Muscle layer of colon (tissue), 2 donors: Measurements from ENCODE around the gene MYH3.

Experiments
- H3K27ac ChIP-seq: one replicate; pipeline ENCODE4 v1.7.0; 2013; ENCODE audit warnings: low read depth, mild to moderate bottlenecking, low read length, moderate library complexity
- H3K27me3 ChIP-seq, 2 donors: one replicate each; pipeline ENCODE4 v1.7.0; 2013; ENCODE audit warnings: low read length in 2 of 2, mild to moderate bottlenecking in 2 of 2; ENCODE audit not compliant: insufficient read depth in 2 of 2, control insufficient read depth in 1 of 2
- H3K36me3 ChIP-seq: one replicate; pipeline ENCODE4 v1.7.0; 2013; ENCODE audit warnings: mild to moderate bottlenecking, low read length; ENCODE audit not compliant: insufficient read depth
- H3K4me1 ChIP-seq: one replicate; pipeline ENCODE4 v1.7.0; 2013; ENCODE audit warnings: mild to moderate bottlenecking, low read length; ENCODE audit not compliant: insufficient read depth
- H3K4me3 ChIP-seq, 2 donors: one replicate each; pipeline ENCODE4 v1.7.0; 2013; ENCODE audit warnings: low read length in 2 of 2, low read depth in 1 of 2, mild to moderate bottlenecking in 1 of 2, moderate library complexity in 1 of 2
- H3K9ac ChIP-seq: one replicate; pipeline ENCODE4 v1.7.0; 2013; ENCODE audit warnings: low read length
- H3K9me3 ChIP-seq: one replicate; pipeline ENCODE4 v1.7.0; 2013; ENCODE audit warnings: mild to moderate bottlenecking, low read length
- donor health status: abdominal sarcoma.
- donor health status: Adenocarcinoma of cecum.

MYH3 gene

DNA sequence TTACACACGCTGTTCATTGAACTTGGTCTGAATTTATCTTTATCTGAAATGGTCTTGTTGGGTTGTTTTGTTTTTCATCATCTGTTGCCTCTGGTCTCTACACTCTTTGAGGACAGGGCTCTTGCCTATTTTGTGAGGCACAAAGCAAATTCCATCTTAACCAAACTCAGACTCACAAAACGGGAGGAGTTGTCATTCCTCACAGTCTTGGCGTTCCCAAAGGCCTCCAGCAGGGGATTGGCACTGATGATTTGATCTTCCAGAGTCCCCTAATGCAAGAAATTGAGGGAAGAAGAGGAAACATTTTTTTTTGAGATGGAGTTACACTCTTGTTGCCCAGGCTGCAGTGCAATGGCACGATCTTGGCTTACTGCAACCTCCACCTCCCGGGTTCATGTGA is 8.7 kb downstream of the MYH3 start:
- Histone ChIP-seq H3K4me3 (no peak overlapping the region), H3K27ac (no peak overlapping the region), H3K36me3 (peaks cover 7% of the 10 kb centered on the region), H3K9ac (no peak overlapping the region), H3K4me1 (peaks cover 4% of the 10 kb centered on the region), H3K27me3 (no peaks in the 10 kb centered on the region), H3K9me3 (no peaks in the 10 kb centered on the region)

GRCh38 chr17:10646392-10646990 is 10.6 kb downstream of the MYH3 start:
- Histone ChIP-seq H3K27me3 (no peaks in the 10 kb centered on the region), H3K4me3 (no peak overlapping the region), H3K9ac (no peak overlapping the region), H3K4me1 (peaks cover 4% of the 10 kb centered on the region), H3K27ac (no peak overlapping the region), H3K36me3 (peaks cover 16% of the 10 kb centered on the region), H3K9me3 (no peaks in the 10 kb centered on the region)

DNA sequence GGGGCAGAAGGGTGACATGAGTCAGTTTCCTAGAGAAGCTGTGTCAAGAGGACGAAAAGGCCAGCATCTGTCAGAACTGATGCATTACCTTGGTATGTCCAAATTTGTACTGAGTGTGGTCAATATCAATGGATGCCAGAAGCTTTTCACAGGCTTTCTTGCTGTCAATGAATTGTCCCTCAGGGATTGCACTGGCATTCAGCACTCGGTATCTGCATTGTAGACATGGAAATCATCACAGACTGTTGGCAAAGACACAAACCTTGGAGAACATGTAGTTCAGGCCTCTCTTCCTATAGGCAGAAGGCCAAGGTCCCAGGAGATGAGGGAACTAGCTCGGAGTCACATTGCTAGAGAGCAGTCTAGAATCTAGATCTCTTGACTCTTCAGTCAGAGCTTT is 16.6 kb downstream of the MYH3 start:
- Histone ChIP-seq H3K4me3 (no peak overlapping the region), H3K27me3 (no peaks in the 10 kb centered on the region), H3K4me1 (no peaks in the 10 kb centered on the region), H3K36me3 (peaks cover 35% of the 10 kb centered on the region), H3K9me3 (no peaks in the 10 kb centered on the region), H3K27ac (no peak overlapping the region), H3K9ac (no peak overlapping the region)

GRCh38 chr17:10638151-10638550 is 19.0 kb downstream of the MYH3 start:
- Histone ChIP-seq H3K9ac (no peak overlapping the region), H3K36me3 (peaks cover 28% of the 10 kb centered on the region), H3K9me3 (no peaks in the 10 kb centered on the region), H3K4me1 (no peaks in the 10 kb centered on the region), H3K4me3 (no peak overlapping the region), H3K27me3 (no peaks in the 10 kb centered on the region), H3K27ac (no peak overlapping the region)

DNA sequence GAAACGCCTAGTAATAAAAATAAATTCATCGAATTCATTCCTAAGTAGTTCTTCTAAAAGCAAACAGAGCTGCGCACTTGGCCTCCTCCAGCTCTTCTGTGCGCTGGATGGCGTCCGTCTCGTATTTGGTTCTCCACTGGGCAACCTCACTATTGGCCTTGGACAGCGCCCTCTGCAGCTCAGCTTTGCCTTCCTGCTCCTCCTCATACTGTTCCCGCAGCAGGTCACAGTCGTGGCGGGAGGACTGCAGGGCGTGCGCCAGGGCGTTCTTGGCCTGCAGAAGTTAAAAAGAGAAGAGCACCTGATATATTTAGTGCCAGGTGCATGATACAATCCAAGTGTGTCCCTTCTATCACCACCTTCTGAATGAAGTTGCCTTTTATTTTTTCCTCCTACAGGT is 21.8 kb downstream of the MYH3 start:
- no peak overlapping the region for H3K4me3 ChIP-seq
- no peak overlapping the region for H3K27ac ChIP-seq
- no peaks in the 10 kb centered on the region for H3K4me1 ChIP-seq
- H3K9ac ChIP-seq = no peak overlapping the region
- peaks cover 15% of the 10 kb centered on the region for H3K36me3 ChIP-seq
- H3K27me3 ChIP-seq = no peaks in the 10 kb centered on the region
- no peaks in the 10 kb centered on the region for H3K9me3 ChIP-seq

- no peak overlapping the region for H3K4me3 ChIP-seq
- H3K9me3 ChIP-seq = no peaks in the 10 kb centered on the region
- H3K27ac ChIP-seq = no peak overlapping the region
- no peak overlapping the region for H3K9ac ChIP-seq
- no peaks in the 10 kb centered on the region for H3K27me3 ChIP-seq
- H3K36me3 ChIP-seq = peaks cover 16% of the 10 kb centered on the region
- H3K4me1 ChIP-seq = no peaks in the 10 kb centered on the region
Measured at GRCh38 chr17:10633738-10634379, 23.2 kb downstream of the MYH3 start.

GRCh38 chr17:10631701-10632100 is 25.4 kb downstream of the MYH3 start:
- Histone ChIP-seq H3K36me3 (peaks cover 10% of the 10 kb centered on the region), H3K27ac (no peak overlapping the region), H3K27me3 (no peaks in the 10 kb centered on the region), H3K9me3 (no peaks in the 10 kb centered on the region), H3K9ac (no peak overlapping the region), H3K4me1 (no peaks in the 10 kb centered on the region), H3K4me3 (no peak overlapping the region)

- no peak overlapping the region for H3K9ac ChIP-seq
Measured at GRCh38 chr17:10631048-10631700, 25.9 kb downstream of the MYH3 start.

DNA sequence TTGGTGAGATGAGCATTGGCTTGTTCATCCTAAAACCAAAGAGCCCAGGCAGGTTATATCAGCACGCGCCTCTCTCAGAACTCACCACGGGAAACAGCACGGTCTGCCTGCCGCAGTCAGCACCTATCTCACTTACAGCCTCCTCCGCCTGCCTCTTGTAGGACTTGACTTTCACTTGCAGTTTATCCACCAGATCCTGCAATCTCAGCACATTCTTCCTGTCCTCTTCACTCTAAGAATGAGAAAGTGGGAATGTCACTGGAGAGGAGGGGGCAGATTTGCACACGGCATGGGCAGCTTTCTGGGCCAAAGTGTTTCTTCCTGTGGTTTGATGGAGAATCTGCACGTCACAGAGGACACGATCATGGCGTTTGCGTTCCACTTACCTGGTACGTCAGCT is 27.4 kb downstream of the MYH3 start:
- H3K9ac ChIP-seq = no peak overlapping the region
- no peaks in the 10 kb centered on the region for H3K27me3 ChIP-seq
- H3K27ac ChIP-seq = no peak overlapping the region
- no peaks in the 10 kb centered on the region for H3K9me3 ChIP-seq
- peaks cover 10% of the 10 kb centered on the region for H3K36me3 ChIP-seq
- no peak overlapping the region for H3K4me3 ChIP-seq
- H3K4me1 ChIP-seq = no peaks in the 10 kb centered on the region

More at GRCh38 chr17:10631048-10631700, 25.9 kb downstream of the MYH3 start:
- H3K4me1 ChIP-seq = no peaks in the 10 kb centered on the region
- no peaks in the 10 kb centered on the region for H3K9me3 ChIP-seq
- H3K27me3 ChIP-seq = no peaks in the 10 kb centered on the region
- no peak overlapping the region for H3K4me3 ChIP-seq
- H3K36me3 ChIP-seq = peaks cover 10% of the 10 kb centered on the region
- H3K27ac ChIP-seq = no peak overlapping the region

DNA sequence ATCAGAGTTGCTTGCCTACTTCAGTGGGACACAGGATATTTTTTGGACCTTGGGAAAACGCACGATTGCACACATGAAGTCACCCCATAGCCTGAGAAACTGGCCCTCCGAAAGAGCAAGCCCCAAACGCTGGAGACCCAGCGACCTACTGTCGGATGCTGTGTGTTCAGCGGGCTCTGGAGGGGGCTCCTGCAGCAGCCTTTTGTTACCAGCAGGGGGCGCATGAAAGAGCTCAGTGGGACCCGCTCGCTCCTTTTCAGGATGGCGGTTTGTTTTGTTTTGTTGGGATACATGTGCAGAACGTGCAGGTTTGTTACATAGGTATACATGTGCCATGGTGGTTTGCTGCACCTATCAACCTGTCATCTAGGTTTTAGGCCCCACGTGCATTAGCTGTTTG is 28.4 kb downstream of the MYH3 start:
- H3K27me3 ChIP-seq = no peaks in the 10 kb centered on the region
- peaks cover 10% of the 10 kb centered on the region for H3K36me3 ChIP-seq
- no peaks in the 10 kb centered on the region for H3K4me1 ChIP-seq
- H3K9me3 ChIP-seq = no peaks in the 10 kb centered on the region
- no peak overlapping the region for H3K27ac ChIP-seq
- H3K4me3 ChIP-seq = no peak overlapping the region
- H3K9ac ChIP-seq = no peak overlapping the region

GRCh38 chr17:10626390-10626789 is 30.7 kb downstream of the MYH3 start:
- H3K36me3 ChIP-seq = peaks cover 10% of the 10 kb centered on the region
- no peak overlapping the region for H3K9ac ChIP-seq
- H3K4me3 ChIP-seq = no peak overlapping the region
- no peak overlapping the region for H3K27ac ChIP-seq
- H3K9me3 ChIP-seq = no peaks in the 10 kb centered on the region
- H3K4me1 ChIP-seq = no peaks in the 10 kb centered on the region
- no peaks in the 10 kb centered on the region for H3K27me3 ChIP-seq

DNA sequence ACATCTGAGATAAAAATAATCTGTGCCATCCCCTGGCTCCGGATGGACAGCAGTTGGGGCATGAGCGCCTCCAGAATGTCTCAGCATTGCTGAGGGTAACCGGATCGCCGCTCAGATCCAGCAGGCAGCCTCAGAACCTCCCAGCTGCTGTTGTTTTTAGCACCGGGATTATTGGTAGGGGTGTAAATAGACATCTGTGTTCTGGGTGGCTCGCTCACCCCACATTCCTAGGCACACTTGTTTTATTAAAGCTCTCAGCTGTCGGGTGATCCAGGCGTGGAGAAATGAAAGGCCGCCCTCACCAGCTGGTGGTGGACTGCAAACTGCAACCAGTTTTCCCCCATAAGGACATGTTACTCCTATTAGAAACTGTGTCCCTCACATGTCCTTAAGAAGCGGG is 32.1 kb downstream of the MYH3 start:
- Histone ChIP-seq H3K9me3 (no peaks in the 10 kb centered on the region), H3K27me3 (no peaks in the 10 kb centered on the region), H3K4me1 (no peaks in the 10 kb centered on the region), H3K27ac (no peak overlapping the region), H3K4me3 (no peak overlapping the region), H3K36me3 (peaks cover 8% of the 10 kb centered on the region), H3K9ac (no peak overlapping the region)
